Endometrium (tissue), 2 donors: ENCODE measurements around the gene MUC21.
"Not testable (repeated sequence)": the region's sequence is repeated elsewhere in the genome, so short reads cannot be mapped to it uniquely, and the experiment has no call there.

Experiments
- FAIRE-seq: peaks from 2 replicates; lab custom pipeline; 2012; peaks lifted over from hg19 to GRCh38; lab: Jason Lieb, UNC
- donor health status: control.
- donor health status: control.

Gene MUC21

DNA sequence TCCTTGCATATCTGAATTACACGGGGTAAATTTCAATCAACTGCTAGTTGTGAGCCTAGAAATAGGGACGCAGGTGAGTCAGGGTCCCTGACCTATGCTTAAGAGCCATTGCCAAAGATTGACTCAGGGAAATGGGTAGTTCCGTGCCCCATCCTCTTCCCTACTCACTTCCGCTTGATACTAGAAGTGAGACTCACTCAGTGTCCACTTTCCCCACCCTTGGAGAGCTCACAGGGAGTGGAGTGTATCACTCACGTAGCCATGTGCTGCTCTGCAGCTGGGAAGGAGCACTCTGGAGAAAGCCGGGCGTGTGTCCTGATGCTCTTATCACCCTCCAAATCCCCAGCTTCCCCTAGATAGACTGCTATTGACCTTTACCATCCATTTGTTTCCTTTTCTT, 26.2 kb downstream of the MUC21 start:
- no peak for FAIRE-seq

DNA sequence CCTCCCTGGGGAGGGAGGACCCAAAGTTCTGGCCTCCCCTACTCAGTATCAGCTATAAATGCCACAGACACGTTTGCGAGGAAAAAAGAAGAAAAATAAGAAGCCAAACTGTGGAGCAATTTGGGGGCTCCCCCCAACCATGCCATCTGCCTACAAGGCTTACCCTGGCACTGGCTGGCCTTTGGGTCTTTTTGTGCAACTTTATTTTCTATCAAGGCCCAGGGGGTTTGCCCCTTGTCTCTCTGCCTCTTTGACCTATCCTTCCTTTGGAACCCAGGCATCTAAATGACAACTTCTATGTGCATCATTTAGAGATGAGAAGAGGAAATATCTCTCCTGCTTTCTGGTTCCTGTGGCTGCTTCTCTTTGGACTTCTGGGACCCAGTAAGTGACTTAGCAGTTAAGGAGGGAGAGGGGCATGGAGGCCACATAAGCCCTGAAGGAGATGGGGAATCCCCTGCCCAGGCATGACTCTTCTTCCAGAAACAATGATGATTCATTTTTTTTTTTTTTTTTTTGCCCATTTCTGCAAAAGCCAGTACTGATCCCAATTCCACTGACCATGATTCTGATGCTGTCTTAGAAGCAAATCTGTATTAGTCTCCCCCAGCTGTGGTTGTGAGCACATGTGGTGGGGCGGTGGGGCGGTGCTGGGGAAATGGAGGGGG, 27.0 kb downstream of the MUC21 start, which contains the start of gene MUC22:
Gene MUC22, plus strand, starts transcription at position 82 of the 668 bp plus-strand sequence. Its CDS starts 233 bp downstream, at position 315.
- FAIRE-seq = no peak

DNA sequence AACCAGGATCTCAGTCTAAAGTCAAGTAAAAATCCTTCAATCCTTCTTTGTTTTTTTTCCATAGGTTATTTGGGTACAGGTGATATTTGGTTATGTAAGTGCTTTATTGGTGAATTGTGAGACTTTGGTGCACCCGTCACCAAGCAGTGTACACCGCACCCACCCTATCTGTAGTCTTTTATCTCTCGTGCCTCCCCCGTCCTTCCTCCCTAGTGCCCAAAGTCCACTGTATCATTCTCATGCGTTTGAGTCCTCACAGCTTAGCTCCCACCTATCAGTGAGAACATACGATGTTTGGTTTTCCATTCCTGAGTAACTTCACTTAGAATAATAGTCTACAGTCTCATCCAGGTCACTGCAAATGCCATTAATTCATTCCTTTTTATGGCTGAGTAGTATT, 27.6 kb downstream of the MUC21 start:
- no peak for FAIRE-seq

GRCh38 chr6:31016659-31017299, 33.3 kb downstream of the MUC21 start:
- no peak for FAIRE-seq

DNA sequence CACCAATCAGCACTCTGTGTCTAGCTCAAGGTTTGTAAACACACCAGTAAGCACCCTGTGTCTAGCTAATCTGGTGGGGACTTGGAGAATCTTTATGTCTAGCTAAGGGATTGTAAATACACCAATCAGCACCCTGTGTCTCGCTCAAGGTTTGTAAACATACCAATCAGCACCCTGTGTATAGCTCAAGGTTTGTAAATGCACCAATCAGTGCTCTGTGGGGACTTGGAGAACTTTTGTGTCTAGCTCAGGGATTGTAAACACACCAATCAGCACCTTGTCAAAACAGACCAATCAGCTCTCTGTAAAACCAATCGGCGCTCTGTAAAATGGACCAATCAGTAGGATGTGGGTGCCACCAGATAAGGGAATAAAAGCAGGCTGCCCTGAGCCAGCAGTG, 33.9 kb downstream of the MUC21 start:
- not testable (repeated sequence) for FAIRE-seq

GRCh38 chr6:31020057-31020456, 36.5 kb downstream of the MUC21 start:
- FAIRE-seq = peak; percentile 29

DNA sequence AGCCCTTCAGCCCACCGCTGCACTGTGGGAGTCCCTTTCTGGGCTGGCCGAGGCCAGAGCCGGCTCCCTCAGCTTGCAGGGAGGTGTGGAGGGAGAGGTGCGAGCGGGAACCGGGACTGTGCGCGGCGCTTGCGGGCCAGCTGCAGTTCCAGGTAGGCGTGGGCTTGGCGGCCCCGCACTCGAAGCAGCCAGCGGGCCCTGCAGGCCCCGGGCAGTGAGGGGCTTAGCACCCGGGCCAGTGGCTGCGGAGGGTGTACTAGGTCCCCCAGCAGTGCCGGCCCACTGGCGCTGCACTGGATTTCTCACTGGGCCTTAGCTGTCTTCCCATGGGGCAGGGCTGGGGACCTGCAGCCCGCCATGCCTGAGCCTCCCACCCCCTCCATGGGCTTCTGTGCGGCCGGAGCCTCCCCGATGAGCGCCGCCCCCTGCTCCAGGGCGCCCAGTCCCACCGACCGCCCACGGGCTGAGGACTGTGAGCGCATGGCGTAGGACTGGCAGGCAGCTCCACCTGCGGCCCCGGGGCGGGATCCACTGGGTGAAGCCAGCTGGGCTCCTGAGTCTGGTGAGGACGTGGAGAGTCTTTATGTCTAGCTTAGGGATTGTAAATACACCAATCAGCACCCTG, 37.2 kb downstream of the MUC21 start:
- FAIRE-seq = not testable (repeated sequence)

GRCh38 chr6:31021705-31022531, 38.4 kb downstream of the MUC21 start:
- FAIRE-seq = not testable (repeated sequence)

DNA sequence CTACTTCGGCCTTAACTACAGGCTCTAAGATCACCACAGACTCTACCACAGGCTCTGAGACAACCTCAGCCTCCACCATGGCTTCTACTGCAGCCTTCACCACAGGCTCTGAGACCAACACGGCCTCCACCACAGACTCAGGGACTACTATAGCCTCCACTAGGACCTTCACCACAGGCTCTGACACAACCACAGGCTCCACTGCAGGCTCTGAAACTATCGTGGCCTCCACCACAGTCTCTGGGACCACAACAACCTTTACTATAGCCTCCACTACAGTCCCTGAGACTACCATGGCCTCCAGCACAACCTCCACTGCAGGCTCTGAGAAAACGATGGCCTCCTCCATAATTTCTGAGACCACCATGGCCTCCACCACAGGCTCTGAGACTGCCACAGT, 42.1 kb downstream of the MUC21 start:
- no peak for FAIRE-seq

GRCh38 chr6:31031095-31031494, 47.6 kb downstream of the MUC21 start:
- FAIRE-seq = no peak

DNA sequence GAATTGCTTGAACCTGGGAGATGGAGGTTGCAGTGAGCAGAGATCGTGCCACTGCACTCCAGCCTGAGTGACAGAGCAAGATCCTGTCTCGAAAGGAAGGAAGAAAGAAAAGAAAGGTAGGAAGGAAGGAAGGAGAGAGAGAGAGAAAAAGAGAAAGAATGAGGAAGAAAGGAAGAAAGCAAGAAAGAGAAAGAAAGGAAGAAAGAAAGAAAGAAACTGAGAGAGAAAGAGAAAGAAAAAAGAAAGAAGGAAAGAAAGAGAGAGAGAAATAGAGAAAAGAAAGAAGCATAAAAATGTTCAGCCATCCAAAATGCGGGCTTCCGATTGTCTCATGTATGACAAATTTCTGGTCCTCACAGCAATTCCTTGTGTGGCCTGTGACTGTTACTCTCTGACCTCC, 49.6 kb downstream of the MUC21 start:
- no peak for FAIRE-seq

DNA sequence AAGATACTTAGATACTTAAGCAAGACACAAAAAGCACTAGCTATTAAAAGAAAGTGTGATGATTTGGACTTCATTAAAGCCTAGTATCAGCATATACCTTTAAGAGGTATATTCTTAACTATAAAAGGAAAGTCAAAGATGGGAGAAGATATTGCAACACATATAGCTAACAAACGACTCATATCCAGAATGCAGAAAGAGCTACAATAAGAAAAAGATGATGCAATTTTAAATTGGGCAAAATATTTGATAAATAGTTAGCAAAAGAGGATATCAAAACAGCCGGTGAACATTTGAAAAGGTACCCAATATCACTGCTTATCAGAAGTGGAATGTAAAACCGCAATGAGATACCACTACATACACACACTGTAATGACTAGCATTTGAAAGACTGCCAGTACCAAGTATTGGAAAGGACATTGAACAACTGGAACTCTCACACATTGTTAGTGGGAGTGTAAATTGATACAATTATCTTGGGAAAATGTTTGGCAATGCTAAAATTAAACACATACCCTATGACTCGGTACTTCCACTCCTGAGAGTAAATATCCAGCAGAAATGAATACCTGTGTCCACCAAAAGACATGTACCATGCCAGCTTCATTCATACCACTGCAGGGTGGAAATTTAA, 52.5 kb downstream of the MUC21 start:
- no peak for FAIRE-seq

DNA sequence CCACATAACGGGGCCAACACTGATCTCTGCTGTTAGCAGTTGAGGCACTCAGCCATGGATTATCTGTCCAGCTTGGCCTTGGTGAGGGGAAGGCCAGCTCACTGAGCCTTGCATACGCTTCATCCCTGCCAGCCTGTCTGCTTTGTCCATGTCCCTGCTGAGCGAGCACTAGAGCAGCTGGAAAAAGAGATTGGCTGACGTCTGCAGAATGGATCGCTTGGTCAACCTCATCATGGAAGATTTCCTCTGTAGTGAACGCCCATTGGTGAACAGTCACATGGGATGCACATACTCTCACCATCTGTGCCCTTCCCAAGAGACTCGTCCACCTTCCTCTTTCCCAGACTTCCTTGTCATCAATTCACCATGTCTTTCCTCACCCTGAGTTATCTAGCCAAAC, 53.7 kb downstream of the MUC21 start:
- no peak for FAIRE-seq

- no peak for FAIRE-seq
These were observed 54.2 kb downstream of the MUC21 start for GRCh38 chr6:31037682-31038081.

DNA sequence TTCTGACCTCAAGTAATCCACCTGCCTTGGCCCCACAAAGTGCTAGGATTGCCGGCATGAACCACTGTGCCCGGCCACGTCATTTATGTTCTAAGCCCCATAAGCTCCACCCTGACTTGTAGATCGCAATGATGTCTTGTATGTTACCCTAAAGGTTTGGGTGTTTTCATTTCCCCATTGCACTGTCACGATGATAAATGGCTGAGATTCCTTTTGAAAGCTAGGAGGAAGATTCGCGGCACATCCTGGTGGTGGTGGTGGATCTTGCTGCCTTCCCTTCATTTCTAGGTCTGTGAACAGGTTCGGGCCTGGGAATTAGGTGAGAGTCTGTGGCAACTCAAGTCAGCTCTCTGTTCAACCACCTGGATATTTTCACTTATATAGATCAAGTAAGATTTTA, 55.0 kb downstream of the MUC21 start:
- FAIRE-seq = no peak
